Measurements from ENCODE around the gene ZNF708. TPM values are rescaled to one million over a fixed set of nuclear protein-coding genes. Genes with fewer than 3 reads are reported as not detected.

Gene ZNF708
- total and polyA plus RNA-seq, 9 of the 15 experiments (the other 6 are each of a cell fraction or from before 2014, with no cell fraction given) = 2.9 to 11.9 (median 6.7) TPM

GRCh38 chr19:21322528-21322927 is 6.7 kb downstream of the ZNF708 start:
- no TSS peak for BruUV-seq (replicated peaks)
- no peak for ATAC-seq
- Histone ChIP-seq H3K4me1 (replicated peaks in 1 of 2; ENCODE audit: control insufficient read depth in 2 of 2, insufficient read depth in 2 of 2, low read length in 2 of 2) (peaks cover 8 to 9% of the 10 kb centered on the region in 2 experiments; a peak in 4 of 5 replicates), H3K9ac (ENCODE audit: insufficient read depth in 1 of 2, low read depth in 2 of 2, low read length in 2 of 2) (no peak overlapping the region), H4K20me1 (replicated peaks; ENCODE audit: control insufficient read depth, insufficient read depth, low read length) (no peaks in the 10 kb centered on the region), H3K4me3 (no peak overlapping the region), H3K79me2 (ENCODE audit: control insufficient read depth, insufficient read depth, low read length) (peaks cover 41% of the 10 kb centered on the region), H3K9me3 (replicated peaks; ENCODE audit: control insufficient read depth, insufficient read depth, low read depth, low read length) (no peaks in the 10 kb centered on the region), H3K36me3 (ENCODE audit: control insufficient read depth, insufficient read depth, low read length) (peaks cover 11% of the 10 kb centered on the region; the same call in 1 of the 3 replicates), H3K27ac (ENCODE audit: extremely low read depth, low read depth, low read length) (no peak overlapping the region), H3K27me3 (ENCODE audit: control insufficient read depth in 2 of 2, insufficient read depth in 2 of 2, low read length in 2 of 2) (no peaks in the 10 kb centered on the region), H3K9me1 (ENCODE audit: control insufficient read depth, insufficient read depth, low read length) (no peaks in the 10 kb centered on the region), H3K4me2 (ENCODE audit: insufficient read depth, low read length) (no peak overlapping the region), H2AFZ (ENCODE audit: low read depth, low read length) (no peak overlapping the region)
- no peak for FAIRE-seq
- CTCF ChIA-PET (ENCODE audit: low intra/inter-chr PET ratio) = no interaction called here
- no peak for TF ChIP-seq FOSL1 (tag; conservative IDR thresholded peaks at IDR 0.05)
- TF ChIP-seq ZC3H4 (CRISPR knock-in tag; IDR thresholded peaks at IDR 0.05; ENCODE audit: borderline replicate concordance) = no peak
- TF ChIP-seq, protein P1, sequence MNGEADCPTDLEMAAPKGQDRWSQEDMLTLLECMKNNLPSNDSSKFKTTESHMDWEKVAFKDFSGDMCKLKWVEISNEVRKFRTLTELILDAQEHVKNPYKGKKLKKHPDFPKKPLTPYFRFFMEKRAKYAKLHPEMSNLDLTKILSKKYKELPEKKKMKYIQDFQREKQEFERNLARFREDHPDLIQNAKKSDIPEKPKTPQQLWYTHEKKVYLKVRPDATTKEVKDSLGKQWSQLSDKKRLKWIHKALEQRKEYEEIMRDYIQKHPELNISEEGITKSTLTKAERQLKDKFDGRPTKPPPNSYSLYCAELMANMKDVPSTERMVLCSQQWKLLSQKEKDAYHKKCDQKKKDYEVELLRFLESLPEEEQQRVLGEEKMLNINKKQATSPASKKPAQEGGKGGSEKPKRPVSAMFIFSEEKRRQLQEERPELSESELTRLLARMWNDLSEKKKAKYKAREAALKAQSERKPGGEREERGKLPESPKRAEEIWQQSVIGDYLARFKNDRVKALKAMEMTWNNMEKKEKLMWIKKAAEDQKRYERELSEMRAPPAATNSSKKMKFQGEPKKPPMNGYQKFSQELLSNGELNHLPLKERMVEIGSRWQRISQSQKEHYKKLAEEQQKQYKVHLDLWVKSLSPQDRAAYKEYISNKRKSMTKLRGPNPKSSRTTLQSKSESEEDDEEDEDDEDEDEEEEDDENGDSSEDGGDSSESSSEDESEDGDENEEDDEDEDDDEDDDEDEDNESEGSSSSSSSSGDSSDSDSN (IDR thresholded peaks at IDR 0.05; ENCODE audit: borderline replicate concordance in 1 of 2, low read depth in 2 of 2, low read length in 2 of 2) = no peak
- TF ChIP-seq CCNT2 (IDR thresholded peaks at IDR 0.05; ENCODE audit: borderline replicate concordance, extremely low read depth, insufficient read length, low read depth, low read length) = no peak
- no peak for TF ChIP-seq RCOR1 (IDR thresholded peaks at IDR 0.05; ENCODE audit: borderline replicate concordance in 1 of 2, low read depth in 2 of 2, low read length in 2 of 2)
- no peak for TF ChIP-seq ZNF695 (CRISPR knock-in tag; IDR thresholded peaks at IDR 0.05)
- no peak for TF ChIP-seq MECOM (CRISPR knock-in tag; IDR thresholded peaks at IDR 0.05)
- TF ChIP-seq PTBP1 (IDR thresholded peaks at IDR 0.05; ENCODE audit: low read depth, low read length) = no peak
- TF ChIP-seq SMARCC2 (IDR thresholded peaks at IDR 0.05; ENCODE audit: low read depth) = no peak
- no peak for TF ChIP-seq SMAD3 (CRISPR knock-in tag; conservative IDR thresholded peaks at IDR 0.05)
- TF ChIP-seq KAT8 (IDR thresholded peaks at IDR 0.05; ENCODE audit: low read depth) = no peak
- TF ChIP-seq CEBPG (CRISPR knock-in tag; IDR thresholded peaks at IDR 0.05) = no peak
- TF ChIP-seq CEBPG (tag; conservative IDR thresholded peaks at IDR 0.05 in 1 of 2, IDR thresholded peaks at IDR 0.05 in 1 of 2) = no peak
- no peak for TF ChIP-seq PRPF4 (IDR thresholded peaks at IDR 0.05; ENCODE audit: insufficient read depth, low read depth, low read length, poor library complexity, severe bottlenecking)
- no peak for TF ChIP-seq ZNF778 (CRISPR knock-in tag; IDR thresholded peaks at IDR 0.05)
- TF ChIP-seq HNRNPLL (IDR thresholded peaks at IDR 0.05; ENCODE audit: low read depth, low read length, poor library complexity, severe bottlenecking) = no peak
- no peak for TF ChIP-seq PHF21A (IDR thresholded peaks at IDR 0.05; ENCODE audit: borderline replicate concordance, low read depth)
- TF ChIP-seq NEUROD1 (IDR thresholded peaks at IDR 0.05; ENCODE audit: borderline replicate concordance, low read depth, low read length, partially characterized antibody) = no peak
- TF ChIP-seq ZNF263 (CRISPR knock-in tag; IDR thresholded peaks at IDR 0.05; ENCODE audit: borderline replicate concordance) = no peak
- no peak for TF ChIP-seq SREBF2 (CRISPR knock-in tag; IDR thresholded peaks at IDR 0.05)
- intact Hi-C loops (cut with micrococcal nuclease) = no loop called here
- no peak for DNase-seq (ENCODE audit: extremely low read depth in 1 of 4, low spot score in 3 of 4)
- POLR2A ChIA-PET = interaction anchor here (0.5 to 0.6 kb wide), 2 partner anchors 12 to 145 kb away, joined by 3 read pairs; no protein-coding TSS in a partner anchor
- in situ Hi-C loops (cut with MboI) = no loop called here
- WGBS (ENCODE audit: insufficient coverage, low coverage, missing lambda C conversion rate) = 86% methylated on average over 8 of the region's 8 CpGs

Measured in K562 (cell line).